ENCODE measurements around the gene SUPT4H1. TPM values are rescaled to one million over a fixed set of nuclear protein-coding genes. Genes with fewer than 3 reads are reported as not detected.

SUPT4H1 gene
- total RNA-seq, 1 experiment from 2014 or later: 74.8 TPM

GRCh38 chr17:58338454-58338840 lies 13.6 kb downstream of the SUPT4H1 start:
- intact Hi-C loops (cut with micrococcal nuclease; ENCODE audit: unreplicated experiment): no loop called here
- no peak overlapping the region for H2AFZ ChIP-seq
- no peaks in the 10 kb centered on the region for H3K4me1 ChIP-seq (replicated peaks; ENCODE audit: insufficient read depth)
- ChIA-PET CTCF (no interaction called here), POLR2A (ENCODE audit: unreplicated experiment) (no interaction called here)
- H3K79me2 ChIP-seq (ENCODE audit: low read depth): no peaks in the 10 kb centered on the region
- no peaks in the 10 kb centered on the region for H3K9me3 ChIP-seq (ENCODE audit: insufficient read depth, low read depth)
- H4K20me1 ChIP-seq (ENCODE audit: insufficient read depth): no peaks in the 10 kb centered on the region
- H3K36me3 ChIP-seq (ENCODE audit: low read depth): no peaks in the 10 kb centered on the region
- no TSS peak for BruUV-seq (replicated peaks)
- no peak overlapping the region for H3K27ac ChIP-seq
- no peaks in the 10 kb centered on the region for H3K27me3 ChIP-seq (ENCODE audit: insufficient read depth, low read depth)
- no peaks in the 10 kb centered on the region for H3K9me2 ChIP-seq (ENCODE audit: insufficient read depth)
- H3F3A ChIP-seq (ENCODE audit: insufficient read depth, low read depth): peaks cover 6% of the 10 kb centered on the region; the same call in 1 of the 2 replicates
- H3K4me3 ChIP-seq: no peak overlapping the region
- H3K4me2 ChIP-seq: no peak overlapping the region
- DNase-seq: no peak
- TF ChIP-seq CTCF (conservative IDR thresholded peaks at IDR 0.05) (no peak), EZH2 (IDR thresholded peaks at IDR 0.05; ENCODE audit: low read depth) (no peak)

GRCh38 chr17:58337600-58338453 lies 14.2 kb downstream of the SUPT4H1 start:
- Histone ChIP-seq H3K27ac (no peak overlapping the region), H3K4me1 (replicated peaks; ENCODE audit: insufficient read depth) (no peaks in the 10 kb centered on the region), H4K20me1 (ENCODE audit: insufficient read depth) (no peaks in the 10 kb centered on the region), H3K36me3 (ENCODE audit: low read depth) (no peaks in the 10 kb centered on the region), H3K79me2 (ENCODE audit: low read depth) (no peaks in the 10 kb centered on the region), H3K9me3 (ENCODE audit: insufficient read depth, low read depth) (no peaks in the 10 kb centered on the region), H3K9me2 (ENCODE audit: insufficient read depth) (no peaks in the 10 kb centered on the region), H3K27me3 (ENCODE audit: insufficient read depth, low read depth) (no peaks in the 10 kb centered on the region), H3K4me3 (no peak overlapping the region), H3K4me2 (no peak overlapping the region), H2AFZ (no peak overlapping the region), H3F3A (ENCODE audit: insufficient read depth, low read depth) (peaks cover 6% of the 10 kb centered on the region; the same call in 1 of the 2 replicates)
- no peak for DNase-seq
- CTCF ChIA-PET: no interaction called here
- TF ChIP-seq EZH2 (IDR thresholded peaks at IDR 0.05; ENCODE audit: low read depth): no peak
- TF ChIP-seq CTCF (conservative IDR thresholded peaks at IDR 0.05): no peak
- POLR2A ChIA-PET (ENCODE audit: unreplicated experiment): no interaction called here
- intact Hi-C loops (cut with micrococcal nuclease; ENCODE audit: unreplicated experiment): no loop called here
- BruUV-seq (replicated peaks): no TSS peak

- TF ChIP-seq EZH2 (IDR thresholded peaks at IDR 0.05; ENCODE audit: low read depth) (no peak), CTCF (conservative IDR thresholded peaks at IDR 0.05) (no peak)
- Histone ChIP-seq H3K79me2 (ENCODE audit: low read depth) (no peaks in the 10 kb centered on the region), H3K36me3 (ENCODE audit: low read depth) (no peaks in the 10 kb centered on the region), H3K4me3 (no peak overlapping the region), H3K9me3 (ENCODE audit: insufficient read depth, low read depth) (no peaks in the 10 kb centered on the region), H4K20me1 (ENCODE audit: insufficient read depth) (no peaks in the 10 kb centered on the region), H3K9me2 (ENCODE audit: insufficient read depth) (no peaks in the 10 kb centered on the region), H3K4me2 (no peak overlapping the region), H2AFZ (no peak overlapping the region), H3F3A (ENCODE audit: insufficient read depth, low read depth) (peaks cover 6% of the 10 kb centered on the region; the same call in 1 of the 2 replicates), H3K4me1 (replicated peaks; ENCODE audit: insufficient read depth) (no peaks in the 10 kb centered on the region), H3K27me3 (ENCODE audit: insufficient read depth, low read depth) (no peaks in the 10 kb centered on the region), H3K27ac (no peak overlapping the region)
- no TSS peak for BruUV-seq (replicated peaks)
- intact Hi-C loops (cut with micrococcal nuclease; ENCODE audit: unreplicated experiment): no loop called here
- no peak for DNase-seq
- POLR2A ChIA-PET (ENCODE audit: unreplicated experiment): no interaction called here
- CTCF ChIA-PET: no interaction called here
Measured at GRCh38 chr17:58337210-58337599, 14.8 kb downstream of the SUPT4H1 start.
